ENCODE measurements around the gene ACACA. TPM values are rescaled to one million over a fixed set of nuclear protein-coding genes. Genes with fewer than 3 reads are reported as not detected.

Gene ACACA
- total and polyA plus RNA-seq, 2 donors (not counting 1 experiment from before 2014, with no cell fraction given): 4.8 to 26.2 TPM

- H3K4me1 Mint-ChIP-seq: peaks cover 15% of the 10 kb centered on the region
- ChIA-PET CTCF (no interaction called here), POLR2A (no interaction called here)
- intact Hi-C loops (cut with micrococcal nuclease): no loop called here
- Histone ChIP-seq H4K20me1 (ENCODE audit: control insufficient read depth, insufficient read depth, low read length, poor library complexity, severe bottlenecking) (no peaks in the 10 kb centered on the region), H3K9ac (ENCODE audit: low read length) (no peak overlapping the region), H3K36me3 (replicated peaks in 1 of 2; ENCODE audit: control extremely low read depth in 1 of 2, control insufficient read depth in 1 of 2, extremely low read depth in 1 of 2, insufficient read depth in 2 of 2, low read length in 1 of 2) (no peaks in the 10 kb centered on the region), H3K4me3 (ENCODE audit: control extremely low read depth in 1 of 5, extremely low read depth in 1 of 5, insufficient read depth in 1 of 5, low read depth in 2 of 5, low read length in 4 of 5) (no peak overlapping the region), H2AFZ (ENCODE audit: insufficient read depth, low read depth, low read length, poor library complexity, severe bottlenecking) (no peak overlapping the region), H3K4me2 (replicated peaks; ENCODE audit: low read depth, low read length, poor library complexity, severe bottlenecking) (no peak overlapping the region), H3K27ac (ENCODE audit: low read length in 2 of 2) (no peak overlapping the region), H3K27me3 (replicated peaks in 1 of 4; ENCODE audit: control extremely low read depth in 1 of 4, control insufficient read depth in 3 of 4, insufficient read depth in 4 of 4, low read length in 3 of 4) (no peaks in the 10 kb centered on the region), H3K4me1 (ENCODE audit: control insufficient read depth in 2 of 2, insufficient read depth in 2 of 2, low read length in 2 of 2) (peaks cover 3 to 5% of the 10 kb centered on the region in 2 donors), H3K79me2 (ENCODE audit: control insufficient read depth, insufficient read depth, low read length) (no peaks in the 10 kb centered on the region), H3K9me3 (ENCODE audit: control extremely low read depth in 1 of 3, control insufficient read depth in 2 of 3, insufficient read depth in 1 of 3, low read length in 2 of 3) (no peaks in the 10 kb centered on the region)
- H3K27me3 Mint-ChIP-seq: no peaks in the 10 kb centered on the region
- H3K4me3 Mint-ChIP-seq: no peak overlapping the region
- H3K27ac Mint-ChIP-seq: no peak overlapping the region
- TF ChIP-seq EZH2 (IDR thresholded peaks at IDR 0.05; ENCODE audit: borderline replicate concordance, insufficient read depth, low read depth, low read length, poor library complexity, severe bottlenecking) (no peak), CTCF (IDR thresholded peaks at IDR 0.05) (no peak)
- ATAC-seq (ENCODE audit: low read depth) (no peak), DNase-seq (no peak)
- 52% methylated on average over 5 of the region's 9 CpGs for WGBS (ENCODE audit: insufficient coverage)
- H3K9me3 Mint-ChIP-seq (ENCODE audit: insufficient read depth): no peaks in the 10 kb centered on the region
Measured at GRCh38 chr17:37292429-37293139, 114.1 kb downstream of the ACACA start.

- no peak for DNase-seq
- no peaks in the 10 kb centered on the region for H3K27me3 ChIP-seq (replicated peaks in 1 of 4; ENCODE audit: control extremely low read depth in 1 of 4, control insufficient read depth in 3 of 4, insufficient read depth in 4 of 4, low read length in 3 of 4)
- H3K4me2 ChIP-seq (replicated peaks; ENCODE audit: low read depth, low read length, poor library complexity, severe bottlenecking): no peak overlapping the region
- Mint-ChIP-seq H3K9me3 (ENCODE audit: insufficient read depth) (no peaks in the 10 kb centered on the region), H3K27ac (no peak overlapping the region), H3K4me3 (no peak overlapping the region), H3K4me1 (peaks cover 15% of the 10 kb centered on the region), H3K27me3 (no peaks in the 10 kb centered on the region)
- no peaks in the 10 kb centered on the region for H4K20me1 ChIP-seq (ENCODE audit: control insufficient read depth, insufficient read depth, low read length, poor library complexity, severe bottlenecking)
- intact Hi-C loops (cut with micrococcal nuclease): no loop called here
- no peak for ATAC-seq (ENCODE audit: low read depth)
- H2AFZ ChIP-seq (ENCODE audit: insufficient read depth, low read depth, low read length, poor library complexity, severe bottlenecking): no peak overlapping the region
- H3K36me3 ChIP-seq (replicated peaks in 1 of 2; ENCODE audit: control extremely low read depth in 1 of 2, control insufficient read depth in 1 of 2, extremely low read depth in 1 of 2, insufficient read depth in 2 of 2, low read length in 1 of 2): no peaks in the 10 kb centered on the region
- no peak overlapping the region for H3K4me3 ChIP-seq (ENCODE audit: control extremely low read depth in 1 of 5, extremely low read depth in 1 of 5, insufficient read depth in 1 of 5, low read depth in 2 of 5, low read length in 4 of 5)
- H3K4me1 ChIP-seq (ENCODE audit: control insufficient read depth in 2 of 2, insufficient read depth in 2 of 2, low read length in 2 of 2): peaks cover 3 to 5% of the 10 kb centered on the region in 2 donors
- TF ChIP-seq CTCF (IDR thresholded peaks at IDR 0.05) (no peak), EZH2 (IDR thresholded peaks at IDR 0.05; ENCODE audit: borderline replicate concordance, insufficient read depth, low read depth, low read length, poor library complexity, severe bottlenecking) (no peak)
- no peaks in the 10 kb centered on the region for H3K79me2 ChIP-seq (ENCODE audit: control insufficient read depth, insufficient read depth, low read length)
- ChIA-PET CTCF (no interaction called here), POLR2A (no interaction called here)
- H3K9me3 ChIP-seq (ENCODE audit: control extremely low read depth in 1 of 3, control insufficient read depth in 2 of 3, insufficient read depth in 1 of 3, low read length in 2 of 3): no peaks in the 10 kb centered on the region
- no peak overlapping the region for H3K27ac ChIP-seq (ENCODE audit: low read length in 2 of 2)
- no peak overlapping the region for H3K9ac ChIP-seq (ENCODE audit: low read length)
- 100% methylated on average over 1 of the region's 4 CpGs for WGBS (ENCODE audit: insufficient coverage)
Measured at GRCh38 chr17:37291351-37291750, 115.3 kb downstream of the ACACA start.

Data from B cell (primary cell).